Measurements from ENCODE around the gene ASAP3. TPM values are rescaled to one million over a fixed set of nuclear protein-coding genes. Genes with fewer than 3 reads are reported as not detected.

The ASAP3 gene
- total RNA-seq, 4 donors from 2014 or later, result 69.3 to 75.7 (median 73.6) TPM

- H3K36me3 ChIP-seq, result no peaks in the 10 kb centered on the region
- no peak overlapping the region for H3K4me3 ChIP-seq (replicated peaks in 1 of 3)
- TF ChIP-seq CTCF (IDR thresholded peaks at IDR 0.05) (no peak), POLR2A (IDR thresholded peaks at IDR 0.05) (no peak)
- no peaks in the 10 kb centered on the region for H3K9me3 ChIP-seq
- 92 to 94% methylated on average over 3 of the region's 3 CpGs for WGBS, 2 donors
- intact Hi-C loops (cut with DNase I), result no loop called here
- H3K4me1 ChIP-seq, result peaks cover 5 to 12% of the 10 kb centered on the region in 2 donors
- DNase-seq, result no peak
- no peak overlapping the region for H3K27ac ChIP-seq
- H3K27me3 ChIP-seq, result no peaks in the 10 kb centered on the region
Measured at GRCh38 chr1:23463286-23463685, 20.7 kb downstream of the ASAP3 start.

- Histone ChIP-seq H3K4me3 (replicated peaks in 1 of 3) (no peak overlapping the region), H3K9me3 (no peaks in the 10 kb centered on the region), H3K36me3 (no peaks in the 10 kb centered on the region), H3K27me3 (no peaks in the 10 kb centered on the region), H3K4me1 (peaks cover 9 to 14% of the 10 kb centered on the region in 2 donors), H3K27ac (no peak overlapping the region)
- 98 to 100% methylated on average over 2 of the region's 2 CpGs for WGBS, 2 donors
- intact Hi-C loops (cut with DNase I), result no loop called here
- DNase-seq, result no peak
- TF ChIP-seq CTCF (IDR thresholded peaks at IDR 0.05) (no peak), POLR2A (IDR thresholded peaks at IDR 0.05) (no peak)
Measured at GRCh38 chr1:23462766-23463165, 21.2 kb downstream of the ASAP3 start.

- no peaks in the 10 kb centered on the region for H3K9me3 ChIP-seq
- 92 to 96% methylated on average over 3 of the region's 3 CpGs for WGBS, 2 donors
- H3K27me3 ChIP-seq, result no peaks in the 10 kb centered on the region
- intact Hi-C loops (cut with DNase I), result no loop called here
- H3K27ac ChIP-seq, result peak overlapping the region; percentile 56 to 77 (median 67)
- no peak for TF ChIP-seq POLR2A (IDR thresholded peaks at IDR 0.05)
- no peak for TF ChIP-seq CTCF (IDR thresholded peaks at IDR 0.05)
- no peaks in the 10 kb centered on the region for H3K36me3 ChIP-seq
- no peak for DNase-seq
- no peak overlapping the region for H3K4me3 ChIP-seq (replicated peaks in 1 of 3)
- H3K4me1 ChIP-seq, result peaks cover 20 to 24% of the 10 kb centered on the region in 2 donors
Measured at GRCh38 chr1:23461050-23461449, 22.9 kb downstream of the ASAP3 start.

GRCh38 chr1:23460519-23460918 lies 23.5 kb downstream of the ASAP3 start:
- intact Hi-C loops (cut with DNase I), result no loop called here
- DNase-seq, result no peak
- no peak for TF ChIP-seq CTCF (IDR thresholded peaks at IDR 0.05)
- no peak for TF ChIP-seq POLR2A (IDR thresholded peaks at IDR 0.05)
- Histone ChIP-seq H3K27ac (no peak overlapping the region), H3K4me3 (replicated peaks in 1 of 3) (no peak overlapping the region), H3K36me3 (no peaks in the 10 kb centered on the region), H3K9me3 (no peaks in the 10 kb centered on the region), H3K4me1 (peaks cover 20 to 24% of the 10 kb centered on the region in 2 donors), H3K27me3 (no peaks in the 10 kb centered on the region)
- 87 to 96% methylated on average over 4 of the region's 4 CpGs for WGBS, 2 donors

- no peak for TF ChIP-seq POLR2A (IDR thresholded peaks at IDR 0.05)
- no peak for TF ChIP-seq CTCF (IDR thresholded peaks at IDR 0.05)
- no peak for DNase-seq
- intact Hi-C loops (cut with DNase I), result no loop called here
- H3K4me1 ChIP-seq, result peaks cover 20 to 32% of the 10 kb centered on the region in 2 donors
- no peaks in the 10 kb centered on the region for H3K36me3 ChIP-seq
- H3K27me3 ChIP-seq, result no peaks in the 10 kb centered on the region
- no peak overlapping the region for H3K27ac ChIP-seq
- WGBS, 2 donors, result 62 to 65% methylated on average over 2 of the region's 2 CpGs
- H3K9me3 ChIP-seq, result no peaks in the 10 kb centered on the region
- H3K4me3 ChIP-seq (replicated peaks in 1 of 3), result no peak overlapping the region
Measured at GRCh38 chr1:23459338-23459757, 24.6 kb downstream of the ASAP3 start.

All from thyroid gland (tissue), 4 donors.